PC-9 (cell line): ENCODE results near the gene LRG1. TPM values are rescaled to one million over a fixed set of nuclear protein-coding genes. Genes with fewer than 3 reads are reported as not detected.

Source experiments
- BruUV-seq: library from RNA; stranded (reverse); fragments of 400-500 nt; replicated peaks from 2 replicates; lab custom pipeline; 2021; lab: Mats Ljungman, UMichigan
- CTCF ChIA-PET: fragments of 300-600 bp; sonication (Branson Sonifier 250); formaldehyde crosslinking; loops from one replicate; lab custom pipeline; 2022; ENCODE audit warnings: antibody characterized with exemption; lab: Charles Lee
- POLR2A ChIA-PET: fragments of 300-600 bp; sonication (Branson Sonifier 250); formaldehyde crosslinking; loops from one replicate; lab custom pipeline; 2022; ENCODE audit warnings: antibody characterized with exemption; ENCODE audit not compliant: unreplicated experiment; lab: Charles Lee
- DNase-seq, 2 experiments: peaks; one replicate each; pipeline versions ENCODE4 v3.0.0 to v3.0.0-alpha.2; 2015 to 2022; ENCODE audit warnings: mixed read lengths in 1 of 2
- H2AFZ ChIP-seq: fragments of 200-600 bp; sonication (generic); 2 replicates; pipeline ENCODE4 v1.8.1; 2017; ENCODE audit warnings: antibody characterized with exemption
- H3F3A ChIP-seq: fragments of 200-600 bp; sonication (generic); 2 replicates; pipeline ENCODE4 v1.8.1; 2017; ENCODE audit warnings: antibody characterized with exemption, mild to moderate bottlenecking, low read depth; ENCODE audit not compliant: insufficient read depth
- H3K27ac ChIP-seq: fragments of 200-600 bp; sonication (generic); 2 replicates; pipeline ENCODE4 v1.6.1; 2016; ENCODE audit warnings: mixed run types
- H3K27me3 ChIP-seq: fragments of 200-600 bp; sonication (generic); 2 replicates; pipeline ENCODE4 v1.6.1; 2016; ENCODE audit warnings: low read depth, mixed run types; ENCODE audit not compliant: insufficient read depth
- H3K36me3 ChIP-seq: fragments of 200-600 bp; sonication (generic); 2 replicates; pipeline ENCODE4 v1.6.1; 2016; ENCODE audit warnings: low read depth, mixed run types
- H3K4me1 ChIP-seq: fragments of 200-600 bp; sonication (generic); replicated peaks from 2 replicates; pipeline ENCODE4 v1.6.1; 2016; ENCODE audit warnings: mixed run types; ENCODE audit not compliant: insufficient read depth
- H3K4me2 ChIP-seq: fragments of 200-600 bp; sonication (generic); 2 replicates; pipeline ENCODE4 v1.6.1; 2017; ENCODE audit warnings: mixed run types
- H3K4me3 ChIP-seq: fragments of 200-600 bp; sonication (generic); 2 replicates; pipeline ENCODE4 v1.6.1; 2016; ENCODE audit warnings: mixed run types
- H3K79me2 ChIP-seq: fragments of 200-600 bp; sonication (generic); 2 replicates; pipeline ENCODE4 v1.6.1; 2017; ENCODE audit warnings: low read depth, mixed run types
- H3K9me2 ChIP-seq: fragments of 200-600 bp; sonication (generic); 2 replicates; pipeline ENCODE4 v1.8.1; 2017; ENCODE audit warnings: mild to moderate bottlenecking; ENCODE audit not compliant: insufficient read depth
- H3K9me3 ChIP-seq: fragments of 200-600 bp; sonication (generic); 2 replicates; pipeline ENCODE4 v1.8.1; 2016; ENCODE audit warnings: low read depth; ENCODE audit not compliant: insufficient read depth
- H4K20me1 ChIP-seq: fragments of 200-600 bp; sonication (generic); 2 replicates; pipeline ENCODE4 v1.8.1; 2017; ENCODE audit not compliant: insufficient read depth
- EZH2 ChIP-seq: fragments of 200-600 bp; sonication (generic); IDR thresholded peaks from 2 replicates; pipeline ENCODE4 v1.8.0; 2017; ENCODE audit warnings: antibody characterized with exemption, low read depth
- intact Hi-C: fragments of 100-400 bp; cut with micrococcal nuclease; formaldehyde crosslinking; loops from one replicate; pipeline ENCODE4 v1.10.0; 2022; ENCODE audit not compliant: unreplicated experiment
- total RNA-seq: library from RNA; stranded (reverse); gene quantifications from 2 replicates; pipeline ENCODE4 v1.2.3, GENCODE V29; 2021
- TF ChIP-seq, protein P1 (sequence below): fragments of 200-600 bp; sonication (generic); conservative IDR thresholded peaks from 2 replicates; pipeline ENCODE4 v1.6.1; 2017; ENCODE audit warnings: mixed run types, antibody characterized with exemption, mild to moderate bottlenecking, moderate library complexity

The LRG1 gene
- total RNA-seq, 1 experiment from 2014 or later = 25.6 TPM

DNA sequence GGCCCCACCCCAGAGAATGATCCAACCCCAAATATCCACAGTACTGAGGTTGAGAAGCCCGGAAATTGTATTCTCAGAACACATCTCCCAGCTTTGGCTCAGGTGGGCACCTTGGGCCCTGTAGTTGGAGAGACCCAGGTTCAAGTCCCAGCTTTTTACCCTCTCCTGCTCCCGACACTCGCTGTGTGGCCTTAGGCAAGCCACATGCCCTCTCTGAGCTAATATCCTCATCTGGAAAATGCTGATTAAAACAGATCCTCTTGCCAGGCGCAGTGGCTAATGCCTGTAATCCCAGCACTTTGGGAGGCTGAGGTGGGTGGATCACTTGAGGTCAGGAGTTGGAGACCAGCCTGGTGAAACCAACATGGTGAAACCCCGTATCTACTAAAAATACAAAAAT lies 24.1 kb downstream of the LRG1 start:
- Histone ChIP-seq H4K20me1 (no peaks in the 10 kb centered on the region), H3K27me3 (no peaks in the 10 kb centered on the region), H3K27ac (no peak overlapping the region), H3K9me3 (no peaks in the 10 kb centered on the region), H3K4me2 (no peak overlapping the region), H3F3A (no peaks in the 10 kb centered on the region; the same call in 1 of the 2 replicates), H3K4me1 (peaks cover 27% of the 10 kb centered on the region), H3K4me3 (no peak overlapping the region), H2AFZ (no peak overlapping the region), H3K9me2 (no peaks in the 10 kb centered on the region), H3K36me3 (no peaks in the 10 kb centered on the region), H3K79me2 (no peaks in the 10 kb centered on the region)
- TF ChIP-seq EZH2 = no peak
- TF ChIP-seq, protein P1, sequence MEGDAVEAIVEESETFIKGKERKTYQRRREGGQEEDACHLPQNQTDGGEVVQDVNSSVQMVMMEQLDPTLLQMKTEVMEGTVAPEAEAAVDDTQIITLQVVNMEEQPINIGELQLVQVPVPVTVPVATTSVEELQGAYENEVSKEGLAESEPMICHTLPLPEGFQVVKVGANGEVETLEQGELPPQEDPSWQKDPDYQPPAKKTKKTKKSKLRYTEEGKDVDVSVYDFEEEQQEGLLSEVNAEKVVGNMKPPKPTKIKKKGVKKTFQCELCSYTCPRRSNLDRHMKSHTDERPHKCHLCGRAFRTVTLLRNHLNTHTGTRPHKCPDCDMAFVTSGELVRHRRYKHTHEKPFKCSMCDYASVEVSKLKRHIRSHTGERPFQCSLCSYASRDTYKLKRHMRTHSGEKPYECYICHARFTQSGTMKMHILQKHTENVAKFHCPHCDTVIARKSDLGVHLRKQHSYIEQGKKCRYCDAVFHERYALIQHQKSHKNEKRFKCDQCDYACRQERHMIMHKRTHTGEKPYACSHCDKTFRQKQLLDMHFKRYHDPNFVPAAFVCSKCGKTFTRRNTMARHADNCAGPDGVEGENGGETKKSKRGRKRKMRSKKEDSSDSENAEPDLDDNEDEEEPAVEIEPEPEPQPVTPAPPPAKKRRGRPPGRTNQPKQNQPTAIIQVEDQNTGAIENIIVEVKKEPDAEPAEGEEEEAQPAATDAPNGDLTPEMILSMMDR = no peak
- intact Hi-C loops = no loop called here
- BruUV-seq = no TSS peak
- no peak for DNase-seq
- ChIA-PET POLR2A (no interaction called here), CTCF (interaction anchor here (0.6 kb wide), 1 partner anchor 694 kb away, joined by 4 read pairs; no protein-coding TSS in a partner anchor)

DNA sequence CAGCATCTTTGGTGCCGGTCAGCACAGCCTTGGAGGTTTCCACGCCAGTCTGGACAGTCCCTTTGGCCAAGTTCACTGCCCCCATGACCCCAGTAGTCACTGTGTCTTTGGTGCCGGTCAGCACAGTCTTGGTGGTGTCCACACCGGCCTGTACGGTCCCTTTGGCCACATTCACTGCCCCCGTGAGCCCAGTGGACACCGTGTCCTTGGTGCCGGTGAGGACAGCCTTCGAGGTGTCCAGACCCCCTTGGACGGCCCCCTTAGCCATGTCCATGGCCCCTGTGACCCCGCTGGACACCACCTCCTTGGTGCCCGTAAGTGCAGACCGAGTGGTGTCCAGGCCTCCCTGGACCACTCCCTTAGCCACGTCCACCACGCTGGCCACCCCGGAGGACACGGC lies 26.6 kb downstream of the LRG1 start:
- Histone ChIP-seq H3K4me1 (peaks cover 16% of the 10 kb centered on the region; the same call in 1 of the 2 replicates), H2AFZ (no peak overlapping the region), H3K79me2 (no peaks in the 10 kb centered on the region), H3K27me3 (no peaks in the 10 kb centered on the region), H4K20me1 (no peaks in the 10 kb centered on the region), H3F3A (no peaks in the 10 kb centered on the region), H3K4me2 (no peak overlapping the region), H3K36me3 (no peaks in the 10 kb centered on the region), H3K4me3 (no peak overlapping the region), H3K27ac (no peak overlapping the region), H3K9me3 (no peaks in the 10 kb centered on the region), H3K9me2 (no peaks in the 10 kb centered on the region)
- TF ChIP-seq EZH2 = no peak
- TF ChIP-seq, protein P1 = no peak
- BruUV-seq = no TSS peak
- POLR2A ChIA-PET = no interaction called here
- DNase-seq = no peak
- intact Hi-C loops = no loop called here
- CTCF ChIA-PET = no interaction called here

DNA sequence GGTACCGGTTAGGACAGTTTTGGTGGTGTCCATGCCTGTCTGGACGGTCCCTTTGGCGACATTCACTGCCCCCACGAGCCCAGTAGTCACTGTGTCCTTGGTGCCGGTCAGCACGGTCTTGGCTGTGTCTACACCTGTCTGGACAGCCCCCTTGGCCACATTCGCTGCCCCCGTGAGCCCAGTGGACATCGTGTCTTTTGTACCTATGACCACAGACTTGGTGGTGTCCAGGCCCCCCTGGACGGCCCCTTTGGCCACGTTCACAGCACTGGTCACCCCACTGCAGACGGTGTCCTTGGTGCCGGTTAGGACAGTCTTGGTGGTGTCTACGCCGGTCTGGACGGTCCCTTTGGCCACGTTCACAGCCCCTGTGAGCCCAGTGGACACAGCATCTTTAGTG lies 27.8 kb downstream of the LRG1 start:
- H3K79me2 ChIP-seq = no peaks in the 10 kb centered on the region
- H4K20me1 ChIP-seq = no peaks in the 10 kb centered on the region
- no TSS peak for BruUV-seq
- no peaks in the 10 kb centered on the region for H3K9me3 ChIP-seq
- H3K4me3 ChIP-seq = no peak overlapping the region
- no peaks in the 10 kb centered on the region for H3F3A ChIP-seq
- no peaks in the 10 kb centered on the region for H3K36me3 ChIP-seq
- peaks cover 6% of the 10 kb centered on the region; the same call in 1 of the 2 replicates for H3K4me1 ChIP-seq
- H3K27me3 ChIP-seq = no peaks in the 10 kb centered on the region
- TF ChIP-seq EZH2 = no peak
- TF ChIP-seq, protein P1 = no peak
- POLR2A ChIA-PET = no interaction called here
- no peak for DNase-seq
- intact Hi-C loops = no loop called here
- CTCF ChIA-PET = no interaction called here
- no peak overlapping the region for H3K4me2 ChIP-seq
- no peaks in the 10 kb centered on the region for H3K9me2 ChIP-seq
- H2AFZ ChIP-seq = no peak overlapping the region
- no peak overlapping the region for H3K27ac ChIP-seq
